ENCODE measurements around the gene FAM184B.
A peak's percentile ranks its signal among the peaks of the same experiment; 100 is the strongest.

FAM184B gene

DNA sequence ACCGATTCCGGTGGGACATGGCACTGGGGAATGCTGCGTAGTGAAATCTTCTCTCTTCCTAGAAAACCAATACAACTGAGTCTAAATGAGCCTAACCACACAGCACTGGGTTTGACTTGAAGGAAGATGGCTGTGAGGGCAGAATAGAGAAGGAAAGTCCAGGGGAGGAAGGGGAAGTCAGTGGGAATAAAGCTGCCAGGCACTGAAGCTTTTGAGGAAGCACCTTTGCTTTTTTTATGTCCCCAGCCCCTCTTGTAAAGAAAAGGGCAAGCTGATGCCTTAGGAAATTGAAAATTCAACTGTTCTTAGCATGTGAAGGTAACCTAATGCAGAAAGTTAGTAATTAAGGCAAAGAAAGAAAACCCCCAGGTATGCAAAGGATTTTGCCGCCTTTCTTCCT is 146.4 kb downstream of the FAM184B start:
- DNase-seq (ENCODE audit: low spot score): no peak

DNA sequence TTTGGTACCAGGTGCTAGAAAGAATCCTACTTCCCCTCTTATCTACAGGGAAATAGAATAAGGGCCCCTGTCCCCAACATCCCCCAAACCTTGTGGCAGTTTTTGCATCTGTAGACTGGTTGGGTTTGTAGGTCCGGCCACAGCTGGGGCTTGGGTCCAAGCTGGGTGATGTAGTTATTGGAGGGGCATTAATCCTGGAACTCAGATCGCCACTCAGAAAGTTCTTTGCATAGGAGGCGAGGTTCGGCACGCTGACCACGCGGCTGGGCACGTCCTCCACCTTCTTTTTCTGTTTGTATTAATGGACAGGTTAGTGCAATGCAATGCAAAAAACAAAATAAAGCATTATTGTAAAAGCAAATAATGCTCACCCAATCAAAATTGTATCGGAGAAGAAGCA is 147.8 kb downstream of the FAM184B start:
- no peak for DNase-seq (ENCODE audit: low spot score)

DNA sequence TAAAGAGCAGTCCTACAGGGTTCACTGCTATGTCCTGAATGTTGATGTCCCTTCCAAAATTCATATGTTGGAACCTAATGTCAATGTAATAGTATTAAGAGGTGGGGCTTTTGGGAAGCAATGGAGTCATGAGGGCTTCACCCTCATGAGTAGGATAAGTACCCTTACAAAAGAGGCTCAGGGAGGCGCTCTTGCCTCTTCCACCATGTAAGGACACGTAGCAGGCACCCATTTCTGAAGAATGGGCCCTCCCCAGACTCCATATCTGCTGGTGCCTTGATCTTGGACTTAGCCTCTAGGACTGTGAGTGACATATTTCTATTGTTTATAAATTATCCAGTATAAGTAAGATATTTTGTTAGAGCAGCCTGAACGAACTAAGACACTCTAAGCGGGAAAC is 151.2 kb downstream of the FAM184B start:
- no peak for DNase-seq (ENCODE audit: low spot score)

DNA sequence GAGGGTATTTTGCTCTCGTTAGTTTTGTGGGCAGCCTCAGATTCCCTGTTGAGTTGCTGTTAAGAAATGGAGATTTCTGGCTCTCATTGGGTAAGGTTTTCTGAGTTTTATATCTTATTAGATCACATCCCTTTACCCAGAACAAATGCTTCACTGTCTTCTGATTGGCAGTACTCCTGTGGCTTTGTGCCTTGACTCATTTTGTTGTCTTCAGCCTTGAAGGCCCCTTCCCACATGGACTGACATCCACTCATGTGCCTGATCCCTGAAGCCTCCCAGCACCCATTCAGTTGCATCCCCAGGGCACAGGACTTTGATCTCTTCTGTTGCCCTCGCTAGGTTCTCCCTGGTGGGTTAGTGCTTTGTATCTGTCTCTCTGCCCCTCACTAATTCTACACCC is 156.6 kb downstream of the FAM184B start:
- DNase-seq (ENCODE audit: low spot score): no peak

DNA sequence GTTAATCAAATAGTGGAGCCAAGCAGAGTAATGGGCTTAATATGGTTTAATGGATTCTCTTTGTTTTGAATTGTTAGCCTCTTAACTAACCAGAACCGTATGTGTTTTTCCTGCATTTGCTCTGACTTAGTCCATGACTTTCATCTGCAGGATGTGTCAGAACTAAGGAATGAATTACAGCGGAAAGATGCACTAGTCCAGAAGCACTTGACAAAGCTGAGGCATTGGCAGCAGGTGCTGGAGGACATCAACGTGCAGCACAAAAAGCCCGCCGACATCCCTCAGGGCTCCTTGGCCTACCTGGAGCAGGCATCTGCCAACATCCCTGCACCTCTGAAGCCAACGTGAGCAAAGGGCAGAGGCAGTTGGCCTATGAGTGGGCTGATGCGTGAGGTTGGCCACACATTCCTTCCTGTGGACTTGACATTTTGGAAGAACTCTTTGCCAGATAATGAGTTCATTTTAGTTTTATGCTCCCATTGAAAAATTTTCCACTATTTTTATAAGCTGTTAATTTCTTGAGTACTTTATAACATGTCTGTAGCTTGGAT is 157.9 kb downstream of the FAM184B start:
- peak; percentile 33 for DNase-seq (ENCODE audit: low spot score)

DNA sequence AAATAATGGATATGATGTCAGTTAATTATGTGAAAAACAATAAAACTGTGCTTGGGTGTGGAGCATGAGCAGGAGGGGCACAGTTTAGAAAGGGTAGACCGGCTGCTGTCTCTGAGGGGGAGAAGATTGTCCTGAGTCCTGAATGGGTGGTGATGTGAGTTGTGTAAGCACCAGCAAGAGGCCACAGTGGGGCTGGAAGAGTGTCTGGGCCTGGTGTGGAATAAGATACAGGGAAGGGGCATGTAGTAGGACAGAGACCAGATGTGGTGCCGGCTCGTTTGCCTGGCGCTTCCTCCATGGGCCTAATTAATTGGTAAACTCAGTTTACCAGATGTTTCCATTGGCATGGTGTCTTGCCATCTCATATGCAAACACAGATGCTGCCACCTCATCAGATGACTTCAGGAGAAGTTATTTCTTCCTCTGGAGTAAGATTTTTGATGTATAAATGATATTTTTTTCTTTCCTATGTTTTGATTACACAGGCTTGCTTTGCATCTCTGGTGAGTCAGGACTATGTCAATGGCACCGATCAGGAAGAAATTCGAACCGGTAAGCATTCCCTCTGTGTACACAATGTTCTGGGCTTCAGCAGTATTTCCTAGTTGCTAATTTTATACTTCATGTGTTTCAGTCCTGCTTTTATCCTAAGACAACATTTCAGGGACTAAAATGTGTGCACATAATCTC is 161.9 kb downstream of the FAM184B start:
- no peak for DNase-seq (ENCODE audit: low spot score)

DNA sequence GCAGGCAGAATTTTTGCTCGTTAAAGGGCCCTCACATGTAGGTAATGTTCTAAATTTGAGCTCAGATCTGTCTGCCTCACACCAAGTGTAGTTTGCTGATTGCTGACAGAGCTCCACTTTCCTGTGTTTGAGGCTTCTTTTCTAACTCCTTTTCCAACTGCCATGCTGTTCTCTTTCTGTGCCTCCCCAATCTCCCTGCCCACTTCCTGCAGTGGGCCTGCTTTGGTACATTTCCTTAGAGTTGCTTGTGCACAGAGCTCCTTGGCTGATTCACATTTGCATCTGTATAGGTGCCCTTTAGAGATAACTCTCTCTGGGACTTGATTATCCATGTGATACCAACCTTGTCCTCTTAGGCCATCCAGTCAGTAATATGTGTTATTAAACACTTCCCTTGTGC is 162.5 kb downstream of the FAM184B start:
- DNase-seq (ENCODE audit: low spot score): no peak

DNA sequence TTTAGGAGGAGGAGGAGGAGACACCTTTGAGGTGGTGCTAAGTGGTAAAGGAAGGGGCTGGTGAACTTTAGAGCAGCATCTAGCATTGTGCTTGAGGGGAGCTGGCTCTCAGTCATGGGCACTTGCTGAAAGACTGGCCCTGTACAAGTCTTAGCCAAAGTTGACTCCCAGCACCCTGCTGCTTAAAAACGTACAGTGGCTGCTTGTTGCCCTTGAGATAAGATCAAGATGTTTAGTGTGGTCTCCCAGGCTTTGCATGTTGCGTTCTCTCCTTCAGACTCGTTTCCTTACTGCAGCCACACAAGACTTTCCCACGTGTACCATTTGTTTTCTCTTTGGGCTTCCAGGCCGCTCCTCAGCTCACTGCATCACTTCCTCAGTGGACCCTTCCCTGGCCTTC is 165.1 kb downstream of the FAM184B start:
- DNase-seq (ENCODE audit: low spot score): no peak

DNA sequence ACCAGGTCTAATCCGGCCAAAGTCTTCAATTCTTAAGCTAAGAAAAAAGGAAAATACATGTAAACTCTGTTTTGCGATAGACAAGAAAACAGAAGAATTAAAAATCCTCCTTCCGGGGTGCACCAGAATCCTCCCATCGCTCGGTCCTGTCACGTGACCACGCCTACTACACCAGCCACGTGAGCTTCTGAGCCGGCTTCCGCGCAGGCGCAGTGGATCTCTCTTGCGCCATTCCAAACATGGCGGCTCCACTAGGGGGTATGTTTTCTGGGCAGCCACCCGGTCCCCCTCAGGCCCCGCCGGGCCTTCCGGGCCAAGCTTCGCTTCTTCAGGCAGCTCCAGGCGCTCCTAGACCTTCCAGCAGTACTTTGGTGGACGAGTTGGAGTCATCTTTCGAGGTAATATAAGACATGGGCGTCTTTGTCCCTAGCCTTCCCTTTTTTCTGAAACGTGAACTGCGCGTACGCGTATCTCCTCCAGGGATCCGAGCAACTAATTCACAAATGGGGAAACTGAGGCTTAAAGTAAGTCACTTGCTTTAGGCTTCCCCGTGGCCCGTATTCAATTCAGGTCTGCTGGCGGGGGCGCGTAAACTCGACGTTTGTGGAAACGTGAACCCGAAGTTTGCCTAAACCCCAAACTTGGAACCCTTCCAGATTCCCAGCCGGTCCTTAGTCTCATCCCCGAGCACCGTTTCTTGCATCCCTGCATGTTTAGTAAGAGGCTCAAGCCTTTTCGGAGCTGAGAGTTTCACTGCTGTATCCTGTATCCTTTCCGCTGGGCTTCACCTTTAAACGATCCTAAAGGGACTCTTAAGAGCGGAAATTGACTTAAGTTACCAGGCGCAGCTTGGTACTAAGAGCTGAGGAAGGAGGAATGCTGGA is 166.8 kb downstream of the FAM184B start, which contains the start of gene MED28:
Gene MED28 (plus strand): TSS at position 226 of the 884 bp plus-strand sequence. CDS start 14 bp downstream, at position 240.
- DNase-seq (ENCODE audit: low spot score): peak; percentile 98

DNA sequence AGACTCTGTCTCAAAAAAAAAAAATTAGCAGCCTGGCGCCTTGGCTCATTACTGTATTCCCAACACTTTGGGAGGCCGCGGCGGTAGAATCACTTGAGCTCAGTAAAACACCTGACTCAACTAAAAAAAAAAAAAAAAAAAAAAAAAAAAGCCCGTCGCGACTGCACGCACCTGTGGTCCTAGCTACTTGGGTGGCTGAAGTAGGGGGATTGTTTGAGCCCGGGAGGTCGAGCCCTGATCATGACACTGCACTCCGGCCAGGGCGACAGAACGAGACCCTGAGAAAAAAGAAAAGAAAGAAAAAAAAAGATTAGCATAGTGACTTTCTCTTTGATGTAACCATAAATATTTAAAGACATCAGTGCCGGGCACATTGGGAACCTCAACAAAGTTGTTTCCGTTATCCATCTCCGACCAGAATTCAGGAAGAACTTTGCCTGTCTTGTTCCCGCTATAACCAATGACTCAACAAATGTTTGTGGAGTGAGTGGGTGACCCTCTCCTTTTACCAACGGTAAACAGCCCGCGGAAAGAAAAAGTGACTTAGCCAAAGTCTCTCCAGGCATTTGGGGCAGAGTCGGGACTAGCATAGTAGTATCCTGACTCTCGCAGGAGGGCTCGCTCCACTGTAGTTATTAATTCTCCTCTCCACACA is 167.5 kb downstream of the FAM184B start:
- peak; percentile 71 for DNase-seq (ENCODE audit: low spot score)

DNA sequence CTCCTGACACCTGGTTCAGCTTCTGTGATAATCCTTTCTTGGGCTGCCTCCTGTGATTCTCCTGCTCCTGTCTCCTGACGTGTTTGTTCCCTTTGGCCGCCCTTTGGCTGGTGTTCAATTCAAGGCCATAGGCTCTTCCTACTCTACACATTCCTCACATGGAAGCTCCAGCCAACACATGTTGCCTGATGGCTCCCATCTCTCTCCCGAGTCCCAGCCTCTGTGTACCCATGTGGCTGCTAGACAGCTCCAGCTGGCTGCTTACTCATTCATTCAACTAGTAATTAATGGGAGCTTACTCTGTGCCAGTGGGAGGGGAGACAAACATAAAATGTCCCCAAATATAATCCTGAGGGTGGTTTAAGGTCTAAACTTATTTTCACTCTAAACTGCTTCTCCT is 176.2 kb downstream of the FAM184B start:
- no peak for DNase-seq (ENCODE audit: low spot score)

DNA sequence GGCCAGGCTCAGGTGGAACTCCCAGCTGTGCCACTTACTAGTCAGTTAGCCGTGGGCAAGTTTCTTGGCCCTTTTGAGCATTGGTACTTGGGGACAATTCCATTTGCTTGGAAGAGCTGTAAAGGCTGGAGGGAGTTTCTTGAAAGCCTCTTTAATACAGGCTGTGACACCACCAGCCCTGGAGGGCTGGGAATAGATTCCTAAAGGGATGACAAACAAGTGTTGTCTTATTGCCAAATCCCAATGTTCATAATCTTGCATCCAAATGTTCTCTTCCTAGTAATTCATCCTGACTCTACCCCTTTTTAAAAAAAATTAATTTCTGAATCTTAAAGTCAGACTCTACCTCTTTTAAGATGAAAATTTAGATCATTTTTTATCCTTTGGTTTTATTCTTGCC is 181.6 kb downstream of the FAM184B start:
- DNase-seq (ENCODE audit: low spot score): no peak

DNA sequence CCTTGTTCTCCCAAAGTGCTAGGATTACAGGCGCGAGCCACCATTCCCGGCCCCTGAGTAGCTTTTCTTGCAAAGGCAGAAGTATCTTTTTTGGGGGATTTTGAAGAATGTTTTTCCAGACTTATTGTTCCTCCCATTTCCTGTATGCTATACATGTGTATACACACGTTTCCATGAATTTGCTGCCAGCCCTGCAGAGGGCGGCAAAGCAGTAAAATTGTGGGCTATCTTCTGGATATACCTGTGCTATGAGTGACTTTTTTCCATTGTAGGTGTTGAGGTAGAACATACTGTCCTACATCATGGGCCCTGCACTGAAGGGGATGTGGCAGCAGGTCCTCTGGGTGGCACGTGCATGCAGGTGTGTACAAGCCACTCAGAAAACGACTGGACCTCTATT is 183.9 kb downstream of the FAM184B start:
- no peak for DNase-seq (ENCODE audit: low spot score)

DNA sequence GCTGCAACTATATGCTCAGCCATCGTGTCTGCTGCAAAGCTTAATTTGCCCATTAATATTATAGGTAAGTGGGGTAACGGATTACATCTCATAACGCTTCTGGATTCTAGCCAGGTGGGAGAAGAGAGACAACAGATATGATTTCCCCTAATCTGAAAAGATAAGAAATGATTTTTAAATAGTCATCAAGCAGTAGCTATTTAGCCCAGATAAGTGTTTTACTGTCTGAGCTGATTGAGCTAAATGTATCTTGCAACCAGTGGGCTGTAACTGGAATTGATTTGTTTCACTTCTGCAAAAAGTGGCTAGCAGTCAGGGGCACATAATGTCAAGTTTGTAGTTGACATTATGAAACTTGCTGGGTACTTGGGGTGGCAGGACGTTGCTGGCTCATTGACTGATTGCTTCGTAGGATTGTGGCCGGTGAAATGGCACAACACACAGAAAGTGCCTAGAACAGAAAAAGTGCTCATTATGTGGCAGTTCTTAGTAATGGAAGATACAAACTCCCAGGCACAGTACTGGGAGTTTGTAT is 185.9 kb downstream of the FAM184B start:
- no peak for DNase-seq (ENCODE audit: low spot score)

DNA sequence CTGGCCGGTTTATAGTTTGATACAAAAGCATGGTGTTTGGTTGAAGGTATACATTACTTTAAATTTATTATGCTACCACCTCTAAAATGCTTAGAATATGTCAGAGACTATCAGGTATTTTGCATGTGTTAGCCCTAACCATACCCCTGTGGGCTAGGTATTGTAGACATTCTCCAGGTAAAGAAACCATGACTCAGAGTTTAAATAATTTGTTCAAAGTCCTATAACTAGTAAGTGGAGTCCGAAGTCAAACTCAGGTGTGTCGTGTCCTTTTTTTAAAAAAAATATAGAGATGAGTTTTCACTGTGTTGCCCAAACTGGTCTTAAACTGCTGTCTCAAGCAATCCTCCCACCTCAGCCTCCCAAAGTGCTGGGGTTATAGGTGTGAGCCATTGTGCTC is 192.1 kb downstream of the FAM184B start:
- no peak for DNase-seq (ENCODE audit: low spot score)

DNA sequence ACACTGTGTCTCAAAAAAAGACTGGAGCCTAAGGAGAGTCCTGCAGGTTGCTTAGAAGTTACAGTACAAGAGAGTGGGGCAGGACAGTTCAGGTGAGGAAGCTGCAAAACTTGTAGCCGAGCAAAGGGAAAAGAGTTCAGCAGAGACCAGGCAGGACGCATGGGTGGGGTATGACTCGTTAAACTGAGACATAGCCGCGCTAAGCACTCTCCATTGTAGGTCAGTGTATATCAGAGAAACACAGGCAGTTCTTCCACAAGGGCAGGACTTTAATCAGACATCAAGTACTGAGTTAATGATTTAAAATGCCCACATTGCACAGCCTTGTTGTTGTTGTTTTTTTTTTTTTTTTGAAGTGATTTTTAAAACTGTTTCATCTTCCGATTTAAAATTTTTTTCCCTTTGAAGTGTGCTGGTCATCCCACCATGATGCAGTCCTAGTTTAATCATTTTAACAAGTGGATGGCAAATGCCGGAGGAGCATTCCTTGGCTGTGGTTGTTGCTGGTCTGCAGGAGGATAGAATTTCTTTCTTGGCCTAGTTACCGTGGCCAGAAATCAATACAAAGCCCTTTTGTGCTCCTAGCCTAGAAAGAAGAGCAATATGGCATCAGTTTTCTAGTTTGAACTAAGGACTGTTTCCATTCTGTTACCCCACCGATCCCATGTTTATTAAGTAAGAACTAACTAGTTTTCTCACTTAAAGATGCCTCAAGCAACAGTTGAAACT is 194.2 kb downstream of the FAM184B start:
- no peak for DNase-seq (ENCODE audit: low spot score)

DNA sequence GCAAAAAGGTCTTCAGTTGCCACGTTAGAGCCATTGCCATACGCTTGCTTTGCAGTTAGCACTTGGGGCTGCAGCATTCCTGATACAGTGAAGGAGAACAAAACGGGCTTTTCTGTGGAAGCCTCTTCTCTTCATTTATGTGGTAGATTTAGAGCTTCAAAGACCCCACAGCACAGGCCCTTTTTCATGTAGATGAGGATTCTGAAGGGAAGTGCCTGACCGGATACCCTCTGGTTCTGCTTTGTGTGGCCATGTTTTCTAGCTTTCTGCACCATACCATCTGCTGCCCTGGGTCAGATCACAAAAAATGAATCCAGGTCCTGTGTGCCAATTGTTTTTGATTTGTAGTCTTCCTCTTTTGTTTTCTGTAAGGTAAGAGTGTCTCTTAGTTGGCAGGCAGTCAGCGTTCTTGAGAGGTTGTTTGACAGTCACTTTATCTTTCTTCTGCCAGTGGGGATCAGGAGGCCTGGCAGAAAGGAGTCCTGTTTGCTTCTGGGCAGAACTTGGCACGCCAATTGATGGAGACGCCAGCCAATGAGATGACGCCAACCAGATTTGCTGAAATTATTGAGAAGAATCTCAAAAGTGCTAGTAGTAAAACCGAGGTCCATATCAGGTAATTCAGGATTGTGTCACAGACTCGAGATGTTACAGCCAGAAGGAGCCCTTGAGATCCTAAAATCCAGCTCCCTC is 196.8 kb downstream of the FAM184B start:
- DNase-seq (ENCODE audit: low spot score): no peak

DNA sequence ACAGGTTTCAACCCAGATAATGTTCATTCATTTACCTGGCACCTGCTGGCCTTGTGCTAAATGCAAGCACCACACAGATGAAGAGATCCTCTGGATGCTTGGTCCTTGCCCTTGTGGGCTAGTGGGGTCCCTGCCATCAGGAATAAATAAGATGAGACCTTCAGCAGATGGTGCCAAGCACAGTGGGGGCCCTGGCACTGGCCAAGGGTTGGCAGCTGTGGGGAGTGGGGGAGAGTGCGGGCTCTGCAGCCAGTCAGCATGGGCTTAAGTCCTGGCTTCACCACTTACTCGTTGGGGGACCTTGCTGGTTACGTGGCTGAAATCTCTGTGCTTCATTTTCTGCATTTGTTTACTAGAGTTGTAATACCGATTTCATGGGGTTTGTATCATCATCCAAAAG is 197.5 kb downstream of the FAM184B start:
- no peak for DNase-seq (ENCODE audit: low spot score)

DNA sequence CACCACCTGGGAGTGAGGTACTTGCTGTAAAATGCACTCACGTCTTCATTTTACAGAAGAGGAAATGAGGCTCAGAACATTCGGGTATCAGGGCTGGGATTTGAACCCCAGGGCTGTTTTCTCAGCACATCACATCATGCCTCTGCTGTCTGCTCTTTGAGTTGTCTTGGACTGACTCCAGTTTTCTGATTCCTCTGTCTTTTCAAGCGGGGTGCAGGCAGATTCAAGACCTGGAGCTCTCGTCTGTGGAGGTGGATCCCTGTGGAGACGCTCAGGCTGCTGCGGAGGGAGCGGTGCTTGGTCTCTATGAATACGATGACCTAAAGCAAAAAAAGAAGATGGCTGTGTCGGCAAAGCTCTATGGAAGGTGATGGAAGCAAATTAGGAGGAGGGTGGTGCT is 198.1 kb downstream of the FAM184B start:
- DNase-seq (ENCODE audit: low spot score): no peak

DNA sequence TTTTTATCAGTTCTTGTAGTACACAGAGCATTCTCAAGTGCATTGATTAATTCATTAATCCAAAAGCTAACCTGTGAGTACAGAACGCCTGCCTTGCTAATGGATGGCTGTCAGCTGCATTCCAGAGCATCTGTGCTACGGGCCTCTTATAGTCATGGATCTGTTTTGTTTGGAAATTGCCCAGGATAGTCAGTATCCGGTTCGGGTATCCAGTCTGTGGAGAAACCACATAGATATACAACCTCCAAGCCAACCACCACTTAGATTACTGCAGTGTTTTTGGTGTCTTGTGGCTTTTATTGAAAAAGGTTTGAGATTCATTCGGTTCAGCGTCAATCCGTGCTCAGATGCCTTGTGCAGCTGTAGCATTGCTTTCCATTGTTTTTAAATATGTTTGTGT is 200.5 kb downstream of the FAM184B start:
- DNase-seq (ENCODE audit: low spot score): no peak
